GM19099 (cell line): ENCODE results near the gene RFPL3.

Experiments
- POLR2A ChIP-seq: IDR thresholded peaks from 3 replicates; pipeline ENCODE4 v1.6.1; 2011; ENCODE audit warnings: low read depth; ENCODE audit not compliant: insufficient read length; ENCODE audit errors: extremely low read depth

Gene RFPL3

GRCh38 chr22:32325811-32326237 lies 31.8 kb upstream of the RFPL3 start:
- no peak for TF ChIP-seq POLR2A

GRCh38 chr22:32326647-32327046 lies 31.0 kb upstream of the RFPL3 start:
- no peak for TF ChIP-seq POLR2A

GRCh38 chr22:32327066-32327465 lies 30.6 kb upstream of the RFPL3 start:
- TF ChIP-seq POLR2A = no peak

GRCh38 chr22:32327596-32328171 lies 30.0 kb upstream of the RFPL3 start:
- no peak for TF ChIP-seq POLR2A

- no peak for TF ChIP-seq POLR2A
These were observed 29.1 kb upstream of the RFPL3 start for GRCh38 chr22:32328306-32329201.

- TF ChIP-seq POLR2A = no peak
These were observed 28.4 kb upstream of the RFPL3 start for GRCh38 chr22:32329202-32329645.

- TF ChIP-seq POLR2A = no peak
These were observed 26.3 kb upstream of the RFPL3 start for GRCh38 chr22:32331236-32331917.

GRCh38 chr22:32331918-32332725 lies 25.5 kb upstream of the RFPL3 start:
- TF ChIP-seq POLR2A = no peak

GRCh38 chr22:32333141-32333768 lies 24.4 kb upstream of the RFPL3 start:
- TF ChIP-seq POLR2A = no peak

GRCh38 chr22:32333769-32334659 lies 23.7 kb upstream of the RFPL3 start:
- no peak for TF ChIP-seq POLR2A

GRCh38 chr22:32334660-32335365 lies 22.9 kb upstream of the RFPL3 start:
- TF ChIP-seq POLR2A = no peak

GRCh38 chr22:32335471-32335870 lies 22.2 kb upstream of the RFPL3 start:
- no peak for TF ChIP-seq POLR2A

GRCh38 chr22:32336121-32336603 lies 21.5 kb upstream of the RFPL3 start:
- TF ChIP-seq POLR2A = no peak
